ENCODE results near the gene GSK3B.
"Not testable (repeated sequence)": the region's sequence is repeated elsewhere in the genome, so short reads cannot be mapped to it uniquely, and the experiment has no call there.

GSK3B gene

GRCh38 chr3:120095226-120095978 is 1.2 kb upstream of the GSK3B start:
- peak; percentile 92 for DNase-seq

DNA sequence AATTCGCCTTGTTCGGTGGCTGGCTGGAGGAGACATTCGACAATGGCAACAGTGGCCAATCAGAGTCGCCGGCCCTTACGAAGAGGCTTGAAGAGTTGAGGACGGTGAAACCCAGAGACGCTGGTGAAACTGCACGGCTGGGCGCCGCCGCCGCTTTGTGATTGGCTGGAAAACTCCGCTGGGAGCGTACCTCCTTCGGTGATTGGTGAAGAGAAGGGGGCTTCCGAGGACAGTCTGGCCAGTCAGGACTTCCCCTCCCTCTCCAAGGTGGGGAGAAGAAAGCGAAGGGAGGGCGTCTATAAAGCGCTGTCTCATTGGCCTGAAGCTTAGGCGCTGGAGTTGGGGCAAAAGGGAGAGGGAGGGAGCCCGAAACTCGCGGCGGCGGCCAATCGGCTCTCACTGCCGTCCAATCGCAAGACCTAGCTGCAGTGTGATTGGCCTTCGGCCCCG is 554 bp upstream of the GSK3B start:
- DNase-seq, result peak; percentile 100

DNA sequence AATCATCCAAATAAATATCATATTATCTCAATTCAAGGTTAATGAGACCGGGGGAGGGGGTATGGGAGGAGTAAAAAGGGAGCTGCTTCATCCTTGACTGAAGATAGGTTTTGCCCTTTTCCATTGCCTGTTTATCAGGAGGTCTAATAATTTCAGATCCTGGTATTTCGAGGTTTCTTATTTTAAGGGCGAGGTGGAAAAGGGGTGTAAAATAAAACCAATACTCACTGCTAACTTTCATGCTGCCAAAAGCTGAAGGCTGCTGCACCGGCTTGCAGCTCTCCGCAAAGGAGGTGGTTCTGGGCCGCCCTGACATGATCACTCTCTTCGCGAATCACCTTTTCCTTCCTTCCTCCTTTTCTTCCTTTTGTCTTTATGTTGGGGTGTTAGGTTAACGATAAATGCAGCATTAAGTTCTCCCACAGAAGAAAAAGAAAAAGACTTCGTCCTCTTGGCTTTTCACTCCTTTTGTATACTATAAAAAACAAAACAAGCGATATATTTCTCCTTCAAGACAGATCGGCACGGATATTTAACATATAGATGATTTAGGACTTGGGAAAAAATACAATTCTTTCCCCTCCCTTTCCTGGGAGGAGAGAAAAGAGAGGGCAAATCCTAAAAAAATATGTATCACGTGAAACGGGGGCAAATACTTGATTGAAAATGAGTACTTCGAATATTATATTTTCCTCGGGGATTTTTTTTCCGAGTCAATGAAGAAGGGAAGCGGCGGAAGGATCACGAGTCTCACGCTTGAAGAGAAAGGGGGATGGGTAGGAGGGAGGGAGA is 932 bp downstream of the GSK3B start:
- peak; percentile 87 for DNase-seq

DNA sequence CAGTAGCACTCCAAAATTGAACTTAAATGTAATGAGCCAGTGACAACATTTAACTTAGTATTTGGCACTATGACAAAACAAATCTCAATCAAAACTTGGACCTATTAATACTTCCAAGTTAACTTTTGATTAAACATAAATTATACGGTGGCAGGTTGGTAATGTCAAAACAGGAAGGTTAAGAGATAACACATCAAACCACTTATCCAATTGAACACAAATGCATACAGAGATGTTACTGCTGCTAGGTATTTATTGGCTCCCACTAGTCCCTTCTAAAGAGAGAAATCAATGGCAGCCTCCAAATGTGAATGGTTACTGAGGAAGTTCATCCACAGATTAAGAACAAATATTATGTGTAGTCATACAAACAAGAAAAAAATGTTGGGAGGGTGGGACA is 1.8 kb downstream of the GSK3B start:
- DNase-seq, result no peak

- DNase-seq, result no peak
Measured at GRCh38 chr3:120090422-120090821, 3.8 kb downstream of the GSK3B start.

- DNase-seq, result no peak
Measured at GRCh38 chr3:120089089-120089488, 5.2 kb downstream of the GSK3B start.

GRCh38 chr3:120088622-120089021 is 5.6 kb downstream of the GSK3B start:
- DNase-seq, result no peak

DNA sequence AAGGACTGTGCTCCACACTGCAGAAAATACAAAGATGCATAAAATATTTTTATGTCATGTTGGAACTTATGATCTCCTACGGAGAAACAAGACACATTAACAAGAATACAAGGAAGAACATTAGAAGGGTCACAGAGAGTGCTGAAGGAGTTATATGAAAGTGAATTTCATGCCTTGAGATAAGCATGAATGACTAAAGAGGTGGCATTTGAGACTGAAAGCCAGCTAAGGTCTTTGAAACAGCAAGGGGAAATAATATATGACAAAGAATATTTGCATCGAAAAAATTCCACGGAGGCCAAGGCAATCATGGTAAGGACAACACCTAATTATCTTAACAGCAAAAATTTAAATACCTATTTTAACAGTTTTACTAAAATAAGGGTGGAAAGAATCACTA is 12.5 kb downstream of the GSK3B start:
- no peak for DNase-seq

- no peak for DNase-seq
Measured at GRCh38 chr3:120080836-120081235, 13.4 kb downstream of the GSK3B start.

GRCh38 chr3:120077731-120078130 is 16.5 kb downstream of the GSK3B start:
- peak; percentile 19 for DNase-seq

- DNase-seq, result no peak
Measured at GRCh38 chr3:120072867-120073525, 21.3 kb downstream of the GSK3B start.

DNA sequence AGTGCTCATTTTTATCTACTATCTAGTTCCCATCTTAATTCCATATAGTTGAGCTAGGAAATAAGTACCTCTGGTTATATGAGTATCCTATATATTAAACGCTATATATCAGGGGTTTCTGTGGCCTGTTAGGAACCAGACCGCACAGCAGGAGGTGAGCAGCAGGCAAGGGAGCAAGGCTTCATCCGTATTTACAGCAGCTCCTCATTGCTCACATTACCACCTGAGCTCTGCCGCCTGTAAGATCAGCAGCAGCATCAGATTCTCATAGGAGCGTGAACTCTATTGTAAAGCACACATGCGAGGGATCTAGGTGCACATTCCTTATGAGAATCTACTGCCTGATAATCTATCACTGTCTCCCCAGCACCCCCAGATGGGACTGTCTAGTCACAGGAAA is 23.0 kb downstream of the GSK3B start:
- no peak for DNase-seq

GRCh38 chr3:120070263-120070981 is 23.8 kb downstream of the GSK3B start:
- DNase-seq, result no peak

- no peak for DNase-seq
Measured at GRCh38 chr3:120067083-120067482, 27.2 kb downstream of the GSK3B start.

GRCh38 chr3:120066634-120067033 is 27.6 kb downstream of the GSK3B start:
- no peak for DNase-seq

DNA sequence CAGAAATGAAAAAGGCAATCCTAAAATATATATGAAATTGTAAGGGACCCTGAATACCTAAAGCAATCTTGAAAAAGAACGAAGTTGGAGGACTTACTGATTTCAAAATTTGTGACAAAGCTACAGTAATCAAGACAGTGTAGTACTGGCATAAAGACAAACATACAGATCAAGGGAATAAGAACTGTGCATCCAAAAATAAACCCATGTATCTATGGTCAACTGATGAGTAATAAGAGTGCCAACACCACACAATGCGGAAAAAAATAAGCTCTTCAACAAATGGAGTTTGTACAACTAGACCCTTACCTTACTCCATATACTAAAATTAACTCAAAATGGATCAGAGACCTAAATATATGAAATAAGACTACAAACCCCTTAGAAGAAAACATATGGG is 29.6 kb downstream of the GSK3B start:
- DNase-seq, result no peak

DNA sequence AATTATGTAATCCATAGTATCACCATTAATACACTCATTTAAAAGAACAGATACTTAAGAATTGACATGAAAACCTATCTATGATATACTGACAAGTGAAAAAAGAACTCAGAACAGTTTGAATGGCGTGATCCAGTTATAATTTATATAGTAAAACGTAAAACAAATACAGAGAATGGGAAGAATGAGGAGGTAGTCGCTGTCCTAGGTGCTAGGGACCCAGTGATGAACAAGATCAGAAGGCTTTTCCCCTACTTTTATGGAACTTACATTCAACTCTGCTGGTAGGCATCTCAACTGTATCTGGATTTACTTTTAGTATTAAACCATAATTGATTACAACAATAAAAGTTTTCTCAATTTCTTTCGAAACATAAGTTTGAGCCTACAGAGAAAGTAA is 31.8 kb downstream of the GSK3B start:
- DNase-seq, result no peak

- DNase-seq, result no peak
Measured at GRCh38 chr3:120059081-120059864, 35.0 kb downstream of the GSK3B start.

GRCh38 chr3:120057626-120058025 is 36.6 kb downstream of the GSK3B start:
- no peak for DNase-seq

- no peak for DNase-seq
Measured at GRCh38 chr3:120057029-120057428, 37.2 kb downstream of the GSK3B start.

GRCh38 chr3:120053647-120054046 is 40.6 kb downstream of the GSK3B start:
- not testable (repeated sequence) for DNase-seq

- DNase-seq, result peak; percentile 18
Measured at GRCh38 chr3:120052677-120053076, 41.6 kb downstream of the GSK3B start.
